ENCODE measurements around the gene DPY19L3. TPM values are rescaled to one million over a fixed set of nuclear protein-coding genes. Genes with fewer than 3 reads are reported as not detected.

Gene DPY19L3
- total RNA-seq, 4 donors from 2014 or later = 29.7 to 49.2 (median 39.8) TPM

DNA sequence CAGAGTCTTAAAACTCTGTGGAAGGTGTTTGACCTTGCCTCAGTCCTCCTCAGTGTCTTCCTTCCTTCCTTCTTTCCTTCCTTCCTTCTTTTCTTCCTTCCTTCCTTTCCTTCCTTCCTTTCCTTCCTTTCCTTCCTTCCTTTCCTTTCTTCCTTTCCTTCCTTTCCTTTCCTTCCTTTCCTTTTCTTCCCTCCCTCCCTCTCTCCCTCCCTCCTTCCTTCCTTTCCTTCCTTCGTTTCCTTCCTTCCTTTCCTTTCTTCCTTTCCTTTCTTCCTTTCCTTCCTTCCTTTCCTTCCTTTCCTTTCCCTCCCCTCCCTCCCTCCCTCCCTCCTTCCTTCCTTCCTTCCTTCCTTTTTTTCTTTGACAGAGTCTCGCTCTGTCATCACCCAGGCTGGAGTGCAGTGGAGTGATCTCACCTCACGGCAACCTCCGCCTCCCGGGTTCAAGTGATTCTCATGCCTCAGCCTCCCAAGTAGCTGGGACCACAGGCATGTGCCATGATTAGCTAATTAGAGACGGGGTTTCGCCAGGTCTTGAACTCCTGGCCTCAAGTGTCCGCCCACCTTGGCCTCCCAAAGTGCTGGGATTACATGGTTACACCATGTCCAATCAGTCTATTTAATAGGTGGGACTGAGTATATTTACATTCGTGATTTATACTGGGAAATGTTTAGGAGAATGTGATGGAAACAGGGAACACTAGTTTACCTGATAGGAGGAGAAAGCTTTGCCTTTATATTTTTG is 43.8 kb upstream of the DPY19L3 start:
- Histone ChIP-seq H3K27me3 (no peaks in the 10 kb centered on the region), H3K27ac (peak overlapping the region; percentile 46 to 92 (median 90)), H3K9me3 (no peaks in the 10 kb centered on the region), H3K4me3 (replicated peaks in 1 of 3) (no peak overlapping the region), H3K36me3 (peaks cover 13 to 21% of the 10 kb centered on the region in 2 donors), H3K4me1 (peaks cover 33 to 51% of the 10 kb centered on the region in 2 donors)
- TF ChIP-seq CTCF (IDR thresholded peaks at IDR 0.05) (no peak), POLR2A (IDR thresholded peaks at IDR 0.05) (no peak)
- WGBS, 2 donors = 91 to 95% methylated on average over 9 of the region's 9 CpGs
- intact Hi-C loops (cut with DNase I) = no loop called here
- no peak for DNase-seq

GRCh38 chr19:32362318-32362691 is 43.3 kb upstream of the DPY19L3 start:
- DNase-seq = no peak
- no peaks in the 10 kb centered on the region for H3K9me3 ChIP-seq
- peaks cover 33 to 48% of the 10 kb centered on the region in 2 donors for H3K4me1 ChIP-seq
- TF ChIP-seq CTCF (IDR thresholded peaks at IDR 0.05) (no peak), POLR2A (IDR thresholded peaks at IDR 0.05) (no peak)
- H3K36me3 ChIP-seq = peaks cover 8 to 16% of the 10 kb centered on the region in 2 donors
- H3K4me3 ChIP-seq (replicated peaks in 1 of 3) = no peak overlapping the region
- intact Hi-C loops (cut with DNase I) = no loop called here
- WGBS, 2 donors = 88 to 89% methylated on average over 5 of the region's 5 CpGs
- no peaks in the 10 kb centered on the region for H3K27me3 ChIP-seq
- peak overlapping the region; percentile 46 to 92 (median 90) for H3K27ac ChIP-seq

- Histone ChIP-seq H3K36me3 (peaks cover 8 to 9% of the 10 kb centered on the region in 2 donors), H3K4me1 (peaks cover 30 to 40% of the 10 kb centered on the region in 2 donors), H3K27ac (peak overlapping the region; percentile 90 to 95 (median 92)), H3K4me3 (replicated peaks in 1 of 3) (no peak overlapping the region), H3K27me3 (no peaks in the 10 kb centered on the region), H3K9me3 (no peaks in the 10 kb centered on the region)
- DNase-seq = peak; percentile 70 to 73
- TF ChIP-seq CTCF (IDR thresholded peaks at IDR 0.05) (no peak), POLR2A (IDR thresholded peaks at IDR 0.05) (no peak)
- intact Hi-C loops (cut with DNase I) = no loop called here
- WGBS, 2 donors = 41 to 45% methylated on average over 3 of the region's 3 CpGs
Observed at GRCh38 chr19:32363175-32363574, 42.4 kb upstream of the DPY19L3 start.

GRCh38 chr19:32363632-32364031 is 41.9 kb upstream of the DPY19L3 start:
- Histone ChIP-seq H3K4me1 (peaks cover 25 to 35% of the 10 kb centered on the region in 2 donors), H3K9me3 (no peaks in the 10 kb centered on the region), H3K27me3 (no peaks in the 10 kb centered on the region), H3K27ac (peak overlapping the region; percentile 90 to 95 (median 92)), H3K36me3 (peaks cover 8 to 9% of the 10 kb centered on the region in 2 donors), H3K4me3 (replicated peaks in 1 of 3) (no peak overlapping the region)
- TF ChIP-seq POLR2A (IDR thresholded peaks at IDR 0.05) (no peak), CTCF (IDR thresholded peaks at IDR 0.05) (no peak)
- 93 to 96% methylated on average over 3 of the region's 3 CpGs for WGBS, 2 donors
- intact Hi-C loops (cut with DNase I) = no loop called here
- DNase-seq = no peak

- Histone ChIP-seq H3K36me3 (peaks cover 7 to 8% of the 10 kb centered on the region in 2 donors), H3K27me3 (no peaks in the 10 kb centered on the region), H3K27ac (peak overlapping the region; percentile 90 to 95 (median 92)), H3K4me1 (peaks cover 28 to 32% of the 10 kb centered on the region in 2 donors), H3K9me3 (no peaks in the 10 kb centered on the region), H3K4me3 (replicated peaks in 1 of 3) (no peak overlapping the region)
- intact Hi-C loops (cut with DNase I) = no loop called here
- WGBS, 2 donors = 92 to 95% methylated on average over 1 of the region's 1 CpG
- no peak for DNase-seq
- no peak for TF ChIP-seq POLR2A (IDR thresholded peaks at IDR 0.05)
- TF ChIP-seq CTCF (IDR thresholded peaks at IDR 0.05) = no peak
Observed at GRCh38 chr19:32364040-32364439, 41.5 kb upstream of the DPY19L3 start.

All from thyroid gland (tissue), 4 donors.